HK-2 (cell line): ENCODE measurements around the gene FAM8A1.
A peak's percentile ranks its signal among the peaks of the same experiment; 100 is the strongest.
"Not testable (repeated sequence)": the region's sequence is repeated elsewhere in the genome, so short reads cannot be mapped to it uniquely, and the experiment has no call there.

ENCODE experiments used
- DNase-seq: peaks from one replicate; pipeline ENCODE4 v3.0.0-alpha.2; 2018; ENCODE audit not compliant: unreplicated experiment

FAM8A1 gene

DNA sequence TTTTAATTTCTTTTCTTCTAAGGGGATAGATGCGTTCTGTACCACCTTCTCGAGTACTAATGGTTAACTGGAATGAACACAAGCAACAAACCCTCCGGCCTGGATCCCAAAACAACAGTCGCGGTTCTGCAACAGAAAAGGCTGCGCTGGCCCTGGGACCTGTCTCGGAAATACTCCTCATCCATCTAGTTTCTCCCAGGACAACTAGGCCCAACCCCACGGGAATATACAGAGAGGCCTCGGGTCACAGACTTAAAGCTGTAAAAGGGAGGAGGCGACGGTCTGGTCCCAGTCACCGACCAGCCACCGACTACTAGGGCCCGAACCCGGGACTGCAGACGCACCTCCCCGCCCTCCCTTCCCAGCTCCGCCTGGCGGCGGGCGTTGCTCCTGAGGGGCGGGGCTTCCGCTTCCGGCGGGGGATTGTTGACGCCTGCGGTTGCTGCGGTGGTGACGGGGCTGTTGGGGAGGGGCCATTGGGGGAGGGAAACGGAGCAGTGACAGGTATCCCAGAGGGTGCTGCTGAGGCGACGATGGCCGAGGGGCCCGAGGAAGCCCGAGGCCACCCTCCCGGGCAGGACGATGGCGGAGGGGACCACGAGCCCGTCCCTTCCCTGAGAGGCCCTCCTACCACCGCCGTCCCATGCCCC is at the start of gene FAM8A1:
FAM8A1 (plus strand) TSS at position 426 of the 650 bp plus-strand sequence; CDS start at position 534, 108 bp downstream.
- DNase-seq: peak; percentile 94

DNA sequence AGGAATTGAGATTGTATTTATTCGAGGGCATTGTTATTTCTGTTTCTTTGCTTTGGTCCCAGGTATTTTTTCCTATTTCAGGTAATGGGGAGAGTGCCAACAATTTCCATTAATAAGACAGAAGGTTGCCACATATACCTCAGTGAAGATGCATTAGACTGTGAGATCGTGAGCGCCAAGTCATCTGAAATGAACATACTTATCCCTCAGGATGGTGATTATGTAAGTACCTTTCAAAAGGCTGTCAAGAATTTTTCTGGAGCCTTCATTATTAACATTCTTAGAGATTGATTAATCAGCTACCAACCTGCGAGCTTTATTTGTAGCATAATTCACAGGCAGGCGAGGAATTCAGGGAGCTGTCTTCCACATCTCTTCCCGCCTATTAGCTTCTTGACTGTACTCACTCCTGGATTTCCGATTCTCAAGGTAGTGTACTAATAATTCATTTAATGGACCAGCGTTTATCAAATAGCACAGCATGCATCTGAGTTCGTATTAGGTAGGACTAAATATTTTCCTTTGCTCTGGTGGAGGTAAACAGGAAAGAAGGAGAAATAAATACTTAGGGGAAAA is 48.6 kb upstream of the FAM8A1 start:
- no peak for DNase-seq

- DNase-seq: no peak
Measured at GRCh38 chr6:17552861-17553260, 47.2 kb upstream of the FAM8A1 start.

GRCh38 chr6:17556014-17556413 is 44.1 kb upstream of the FAM8A1 start:
- DNase-seq: no peak

- no peak for DNase-seq
Measured at GRCh38 chr6:17562636-17563035, 37.5 kb upstream of the FAM8A1 start.

GRCh38 chr6:17565399-17565798 is 34.7 kb upstream of the FAM8A1 start:
- no peak for DNase-seq

GRCh38 chr6:17574866-17575560 is 25.1 kb upstream of the FAM8A1 start:
- no peak for DNase-seq

- no peak for DNase-seq
Measured at GRCh38 chr6:17577059-17577458, 23.0 kb upstream of the FAM8A1 start.

- DNase-seq: no peak
Measured at GRCh38 chr6:17580518-17581048, 19.5 kb upstream of the FAM8A1 start.

GRCh38 chr6:17581282-17581681 is 18.8 kb upstream of the FAM8A1 start:
- not testable (repeated sequence) for DNase-seq

DNA sequence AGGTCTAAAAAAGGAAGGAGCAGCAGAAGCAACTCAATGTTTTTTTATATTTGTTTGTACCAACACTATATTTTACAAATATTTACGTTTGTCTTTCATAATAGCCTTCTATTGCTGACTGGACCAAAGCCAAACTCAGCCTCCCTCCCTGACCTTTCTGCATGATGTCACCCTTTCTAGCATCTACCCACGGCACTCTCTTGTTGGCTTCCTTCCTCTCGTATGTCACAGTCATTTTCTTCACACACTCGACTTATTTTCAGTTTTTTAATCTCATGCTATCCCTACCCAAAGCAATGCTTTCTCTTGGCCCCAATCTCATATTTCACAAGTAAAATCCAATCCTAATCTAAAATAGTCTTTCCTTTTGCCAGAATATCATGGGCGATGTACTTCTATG is 16.3 kb upstream of the FAM8A1 start:
- no peak for DNase-seq

DNA sequence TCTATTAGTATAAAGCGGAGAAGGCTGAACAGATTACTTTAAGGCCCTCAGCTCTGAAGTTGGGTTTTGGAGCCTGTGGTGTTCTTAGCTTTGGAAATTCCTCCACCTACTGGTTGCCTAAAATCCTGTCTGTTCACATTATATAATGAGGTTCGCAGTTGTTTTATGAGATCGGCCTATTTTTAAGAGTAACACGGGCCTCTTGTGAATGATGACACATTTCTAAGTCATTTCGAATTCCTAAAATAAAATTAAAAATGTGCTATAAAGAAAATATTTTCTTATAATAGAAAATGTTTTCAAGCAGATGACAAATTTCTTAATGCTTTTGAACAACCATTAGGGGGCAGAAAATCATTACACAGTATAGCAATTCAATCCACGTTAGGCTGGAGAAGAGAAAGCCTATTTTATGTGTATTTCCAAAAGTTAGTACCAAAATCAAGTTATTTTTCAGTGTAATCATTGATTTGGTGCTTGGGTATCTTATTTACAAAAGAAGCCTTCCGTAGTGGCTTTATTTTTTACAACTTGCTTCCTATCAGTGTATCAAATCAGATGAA is 15.8 kb upstream of the FAM8A1 start:
- DNase-seq: no peak

GRCh38 chr6:17585766-17586490 is 14.2 kb upstream of the FAM8A1 start:
- no peak for DNase-seq

DNA sequence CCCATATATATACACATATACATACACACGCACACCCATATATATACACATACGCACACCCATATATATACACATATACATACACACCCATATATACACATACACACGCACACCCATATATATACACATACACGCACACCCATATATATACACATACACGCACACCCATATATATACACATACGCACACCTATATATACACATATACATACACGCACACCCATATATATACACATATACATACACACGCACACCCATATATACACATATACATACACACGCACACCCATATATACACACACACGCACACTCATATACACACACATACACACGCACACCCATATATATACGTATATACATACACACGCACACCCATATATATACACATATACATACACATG is 13.5 kb upstream of the FAM8A1 start:
- DNase-seq: not testable (repeated sequence)

DNA sequence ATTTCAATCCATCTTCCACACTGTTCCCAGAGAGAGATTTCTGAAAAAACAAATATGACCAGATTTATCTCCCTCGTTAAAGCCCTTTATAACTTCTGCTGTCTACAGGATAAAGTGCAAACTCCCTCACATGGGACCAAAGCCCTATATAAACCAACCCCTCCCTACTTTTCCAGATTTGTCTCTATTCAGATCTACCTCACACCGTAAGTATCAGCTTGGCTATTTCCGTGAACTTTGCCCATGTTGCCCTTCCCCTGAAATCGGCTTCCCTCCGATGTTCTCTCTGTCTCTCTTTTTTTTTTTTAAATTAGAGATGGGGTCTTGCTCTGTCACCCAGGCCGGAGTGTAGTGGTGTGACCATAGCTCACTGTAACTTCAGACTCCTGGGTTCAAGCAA is 12.1 kb upstream of the FAM8A1 start:
- DNase-seq: no peak

GRCh38 chr6:17589406-17590096 is 10.6 kb upstream of the FAM8A1 start:
- peak; percentile 58 for DNase-seq

DNA sequence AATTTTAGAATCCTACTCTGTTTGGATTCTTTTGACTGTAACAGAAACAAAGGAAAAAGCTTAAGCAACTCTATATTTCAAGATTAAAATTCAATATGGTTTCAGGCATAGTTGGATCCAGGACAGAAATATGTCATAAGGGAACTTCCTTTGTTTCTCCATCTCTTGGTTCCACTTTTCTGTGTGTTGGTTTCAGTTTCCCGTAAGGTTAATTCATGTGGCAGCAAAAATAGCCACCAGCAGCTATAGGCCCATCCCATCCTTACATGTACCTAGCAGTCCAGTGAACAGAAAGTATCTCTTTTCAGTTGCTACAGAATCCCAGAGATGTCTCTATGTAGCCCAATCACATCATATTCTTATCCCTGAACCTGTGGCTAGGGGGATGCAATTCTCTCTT is 8.8 kb upstream of the FAM8A1 start:
- no peak for DNase-seq

- no peak for DNase-seq
Measured at GRCh38 chr6:17593246-17593645, 6.9 kb upstream of the FAM8A1 start.

DNA sequence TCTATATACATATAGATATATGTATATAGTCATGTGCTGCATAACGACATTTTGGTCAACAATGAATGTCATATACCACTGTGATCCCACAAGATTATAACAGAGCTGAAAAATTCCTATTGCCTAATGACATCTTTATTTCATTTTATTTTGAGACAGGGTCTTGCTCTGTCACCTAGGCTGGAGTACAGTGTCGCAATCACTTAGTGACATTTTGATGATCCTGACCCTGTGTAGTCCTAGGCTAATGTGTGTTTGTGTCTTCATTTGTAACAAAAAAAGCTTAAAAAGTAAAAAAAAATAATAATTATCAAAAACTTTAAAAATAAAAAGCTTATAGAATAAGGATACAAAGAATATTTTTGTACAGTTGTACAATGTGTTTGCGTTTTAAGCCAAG is 4.0 kb upstream of the FAM8A1 start:
- DNase-seq: no peak

DNA sequence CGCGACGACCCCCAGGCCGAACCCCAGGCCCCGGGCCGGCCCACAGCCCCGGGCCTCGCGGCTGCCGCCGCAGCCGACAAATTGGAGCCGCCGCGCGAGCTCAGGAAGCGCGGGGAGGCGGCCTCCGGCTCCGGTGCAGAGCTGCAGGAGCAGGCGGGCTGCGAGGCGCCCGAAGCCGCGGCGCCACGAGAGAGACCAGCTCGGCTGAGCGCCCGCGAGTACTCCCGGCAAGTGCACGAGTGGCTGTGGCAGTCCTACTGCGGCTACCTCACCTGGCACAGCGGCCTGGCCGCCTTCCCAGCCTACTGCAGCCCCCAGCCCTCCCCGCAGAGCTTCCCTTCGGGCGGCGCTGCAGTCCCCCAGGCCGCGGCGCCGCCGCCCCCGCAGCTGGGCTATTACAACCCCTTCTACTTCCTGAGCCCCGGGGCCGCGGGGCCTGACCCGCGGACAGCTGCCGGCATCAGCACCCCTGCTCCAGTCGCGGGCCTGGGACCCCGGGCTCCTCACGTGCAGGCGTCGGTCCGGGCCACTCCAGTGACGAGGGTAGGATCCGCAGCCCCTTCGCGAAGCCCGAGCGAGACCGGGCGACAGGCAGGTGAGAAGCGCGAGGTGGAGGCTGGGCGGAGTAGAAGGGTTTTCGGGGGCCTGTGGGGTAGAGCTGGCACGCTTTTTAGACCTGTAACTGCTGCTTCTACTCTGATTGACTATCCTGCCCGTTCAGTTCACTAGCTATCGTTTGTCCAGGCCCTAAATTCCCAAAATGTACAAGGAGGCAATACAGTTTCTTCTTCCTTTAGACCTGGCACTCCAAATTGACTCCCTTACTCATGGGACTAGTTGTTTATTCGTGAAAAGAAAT is 654 bp downstream of the FAM8A1 start:
- DNase-seq: peak; percentile 47

GRCh38 chr6:17601386-17601703 is 1.2 kb downstream of the FAM8A1 start:
- DNase-seq: no peak
